GM23338 (cell line): ENCODE results near the gene TMEM170B. TPM values are rescaled to one million over a fixed set of nuclear protein-coding genes. Genes with fewer than 3 reads are reported as not detected.

Experiments
- CREB1 ChIP-seq: fragments of 250-450 bp; sonication (Bioruptor Pico); IDR thresholded peaks from 2 replicates; pipeline ENCODE4 v1.5.0; 2020; ENCODE audit warnings: low read depth, mild to moderate bottlenecking, moderate library complexity
- EZH2 ChIP-seq: fragments of 200-600 bp; sonication (generic); IDR thresholded peaks from one replicate; pipeline ENCODE4 v1.8.0; 2017; ENCODE audit warnings: antibody characterized with exemption, mild to moderate bottlenecking, low read depth; ENCODE audit not compliant: unreplicated experiment
- EZH2phosphoT487 ChIP-seq: fragments of 200-600 bp; sonication (generic); IDR thresholded peaks from one replicate; pipeline ENCODE4 v1.8.1; 2018; ENCODE audit warnings: antibody characterized with exemption; ENCODE audit not compliant: unreplicated experiment
- JUNB ChIP-seq: IDR thresholded peaks from one replicate; pipeline ENCODE4 v1.6.1; 2016; ENCODE audit warnings: antibody characterized with exemption; ENCODE audit not compliant: unreplicated experiment
- NANOG ChIP-seq: IDR thresholded peaks from 2 replicates; pipeline ENCODE4 v1.6.1; 2016; ENCODE audit warnings: antibody characterized with exemption, borderline replicate concordance
- STAT1 ChIP-seq: IDR thresholded peaks from one replicate; pipeline ENCODE4 v1.6.1; 2016; ENCODE audit warnings: antibody characterized with exemption; ENCODE audit not compliant: unreplicated experiment
- ZNF114 ChIP-seq: fragments of 250-450 bp; sonication (Bioruptor Pico); IDR thresholded peaks from 2 replicates; pipeline ENCODE4 v1.5.0; 2020; ENCODE audit warnings: mild to moderate bottlenecking, moderate library complexity
- ZNF331 ChIP-seq: fragments of 250-450 bp; sonication (Bioruptor Pico); IDR thresholded peaks from 2 replicates; pipeline ENCODE4 v1.5.0; 2020; ENCODE audit warnings: low read depth, mild to moderate bottlenecking, moderate library complexity
- polyA plus RNA-seq: library from polyadenylated mRNA; unstranded; fragments of >200 nt; fragmentation: Nextera tagmentation; extraction: Ambion mirVana; gene quantifications from 2 replicates; pipeline ENCODE4 v1.2.1, GENCODE V29; 2016
- total RNA-seq: library from RNA; depleted of rRNA; stranded (reverse); fragments of >200 nt; shearing (Covaris generic); gene quantifications from 2 replicates; pipeline ENCODE4 v1.2.3, GENCODE V29; 2014
- TF ChIP-seq, protein P1 (sequence below): fragments of 250-450 bp; sonication (Bioruptor Pico); IDR thresholded peaks from 2 replicates; pipeline ENCODE4 v1.5.0; 2020; ENCODE audit warnings: mild to moderate bottlenecking, moderate library complexity
- TF ChIP-seq, protein P2 (sequence below): IDR thresholded peaks from one replicate; pipeline ENCODE4 v1.6.1; 2018; ENCODE audit warnings: antibody characterized with exemption; ENCODE audit not compliant: unreplicated experiment

The TMEM170B gene
- total and polyA plus RNA-seq, 2 experiments from 2014 or later = 2.0 to 6.9 TPM

DNA sequence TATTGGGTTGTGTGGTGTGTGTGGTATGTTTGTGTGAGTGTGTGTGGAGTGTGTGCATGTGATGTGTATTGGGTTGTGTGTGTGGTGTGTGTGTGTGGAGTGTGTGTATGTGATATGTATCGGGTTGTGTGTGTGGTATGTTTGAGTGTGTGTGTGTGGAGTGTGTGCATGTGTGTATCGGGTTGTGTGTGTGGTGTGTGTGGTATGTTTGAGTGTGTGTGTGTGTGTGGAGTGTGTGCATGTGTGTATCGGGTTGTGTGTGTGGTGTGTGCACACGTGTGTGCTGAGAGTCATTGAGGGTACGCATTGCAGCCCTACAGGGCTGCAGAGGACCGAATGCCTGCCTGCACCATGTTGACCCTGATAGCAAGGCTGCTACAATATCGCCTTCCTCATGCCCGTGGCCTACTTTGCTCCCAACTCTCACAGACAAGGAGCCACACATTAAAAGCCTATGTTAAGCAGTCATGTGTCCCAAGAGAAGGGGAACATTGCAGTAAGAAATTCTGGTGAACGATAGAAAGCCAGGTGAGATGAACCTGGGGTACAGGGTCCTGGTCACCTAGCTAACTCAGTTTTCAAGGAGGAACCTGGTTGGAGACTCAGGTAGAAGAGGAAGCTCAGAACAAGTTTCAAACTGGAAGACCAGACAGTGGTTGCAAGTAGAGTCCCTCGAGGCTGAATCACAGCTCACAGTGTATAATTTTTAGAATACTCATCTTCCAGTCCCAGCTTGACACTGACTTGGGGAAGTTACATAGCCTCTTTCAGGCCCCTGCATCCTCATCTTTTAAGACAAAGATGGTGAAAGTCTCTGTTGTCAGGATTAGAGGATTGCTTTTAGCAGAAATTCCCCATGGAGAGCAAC is 45.7 kb upstream of the TMEM170B start (continued):
- TF ChIP-seq, protein P1, sequence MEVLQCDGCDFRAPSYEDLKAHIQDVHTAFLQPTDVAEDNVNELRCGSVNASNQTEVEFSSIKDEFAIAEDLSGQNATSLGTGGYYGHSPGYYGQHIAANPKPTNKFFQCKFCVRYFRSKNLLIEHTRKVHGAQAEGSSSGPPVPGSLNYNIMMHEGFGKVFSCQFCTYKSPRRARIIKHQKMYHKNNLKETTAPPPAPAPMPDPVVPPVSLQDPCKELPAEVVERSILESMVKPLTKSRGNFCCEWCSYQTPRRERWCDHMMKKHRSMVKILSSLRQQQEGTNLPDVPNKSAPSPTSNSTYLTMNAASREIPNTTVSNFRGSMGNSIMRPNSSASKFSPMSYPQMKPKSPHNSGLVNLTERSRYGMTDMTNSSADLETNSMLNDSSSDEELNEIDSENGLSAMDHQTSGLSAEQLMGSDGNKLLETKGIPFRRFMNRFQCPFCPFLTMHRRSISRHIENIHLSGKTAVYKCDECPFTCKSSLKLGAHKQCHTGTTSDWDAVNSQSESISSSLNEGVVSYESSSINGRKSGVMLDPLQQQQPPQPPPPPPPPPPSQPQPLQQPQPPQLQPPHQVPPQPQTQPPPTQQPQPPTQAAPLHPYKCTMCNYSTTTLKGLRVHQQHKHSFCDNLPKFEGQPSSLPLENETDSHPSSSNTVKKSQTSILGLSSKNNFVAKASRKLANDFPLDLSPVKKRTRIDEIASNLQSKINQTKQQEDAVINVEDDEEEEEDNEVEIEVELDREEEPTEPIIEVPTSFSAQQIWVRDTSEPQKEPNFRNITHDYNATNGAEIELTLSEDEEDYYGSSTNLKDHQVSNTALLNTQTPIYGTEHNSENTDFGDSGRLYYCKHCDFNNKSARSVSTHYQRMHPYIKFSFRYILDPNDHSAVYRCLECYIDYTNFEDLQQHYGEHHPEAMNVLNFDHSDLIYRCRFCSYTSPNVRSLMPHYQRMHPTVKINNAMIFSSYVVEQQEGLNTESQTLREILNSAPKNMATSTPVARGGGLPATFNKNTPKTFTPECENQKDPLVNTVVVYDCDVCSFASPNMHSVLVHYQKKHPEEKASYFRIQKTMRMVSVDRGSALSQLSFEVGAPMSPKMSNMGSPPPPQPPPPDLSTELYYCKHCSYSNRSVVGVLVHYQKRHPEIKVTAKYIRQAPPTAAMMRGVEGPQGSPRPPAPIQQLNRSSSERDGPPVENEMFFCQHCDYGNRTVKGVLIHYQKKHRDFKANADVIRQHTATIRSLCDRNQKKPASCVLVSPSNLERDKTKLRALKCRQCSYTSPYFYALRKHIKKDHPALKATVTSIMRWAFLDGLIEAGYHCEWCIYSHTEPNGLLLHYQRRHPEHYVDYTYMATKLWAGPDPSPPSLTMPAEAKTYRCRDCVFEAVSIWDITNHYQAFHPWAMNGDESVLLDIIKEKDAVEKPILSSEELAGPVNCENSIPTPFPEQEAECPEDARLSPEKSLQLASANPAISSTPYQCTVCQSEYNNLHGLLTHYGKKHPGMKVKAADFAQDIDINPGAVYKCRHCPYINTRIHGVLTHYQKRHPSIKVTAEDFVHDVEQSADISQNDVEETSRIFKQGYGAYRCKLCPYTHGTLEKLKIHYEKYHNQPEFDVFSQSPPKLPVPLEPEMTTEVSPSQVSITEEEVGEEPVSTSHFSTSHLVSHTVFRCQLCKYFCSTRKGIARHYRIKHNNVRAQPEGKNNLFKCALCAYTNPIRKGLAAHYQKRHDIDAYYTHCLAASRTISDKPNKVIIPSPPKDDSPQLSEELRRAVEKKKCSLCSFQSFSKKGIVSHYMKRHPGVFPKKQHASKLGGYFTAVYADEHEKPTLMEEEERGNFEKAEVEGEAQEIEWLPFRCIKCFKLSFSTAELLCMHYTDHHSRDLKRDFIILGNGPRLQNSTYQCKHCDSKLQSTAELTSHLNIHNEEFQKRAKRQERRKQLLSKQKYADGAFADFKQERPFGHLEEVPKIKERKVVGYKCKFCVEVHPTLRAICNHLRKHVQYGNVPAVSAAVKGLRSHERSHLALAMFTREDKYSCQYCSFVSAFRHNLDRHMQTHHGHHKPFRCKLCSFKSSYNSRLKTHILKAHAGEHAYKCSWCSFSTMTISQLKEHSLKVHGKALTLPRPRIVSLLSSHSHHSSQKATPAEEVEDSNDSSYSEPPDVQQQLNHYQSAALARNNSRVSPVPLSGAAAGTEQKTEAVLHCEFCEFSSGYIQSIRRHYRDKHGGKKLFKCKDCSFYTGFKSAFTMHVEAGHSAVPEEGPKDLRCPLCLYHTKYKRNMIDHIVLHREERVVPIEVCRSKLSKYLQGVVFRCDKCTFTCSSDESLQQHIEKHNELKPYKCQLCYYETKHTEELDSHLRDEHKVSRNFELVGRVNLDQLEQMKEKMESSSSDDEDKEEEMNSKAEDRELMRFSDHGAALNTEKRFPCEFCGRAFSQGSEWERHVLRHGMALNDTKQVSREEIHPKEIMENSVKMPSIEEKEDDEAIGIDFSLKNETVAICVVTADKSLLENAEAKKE (CRISPR knock-in tag) = no peak
- no peak for TF ChIP-seq JUNB
- no peak for TF ChIP-seq STAT1
- TF ChIP-seq CREB1 (CRISPR knock-in tag) = no peak
- TF ChIP-seq, protein P2, sequence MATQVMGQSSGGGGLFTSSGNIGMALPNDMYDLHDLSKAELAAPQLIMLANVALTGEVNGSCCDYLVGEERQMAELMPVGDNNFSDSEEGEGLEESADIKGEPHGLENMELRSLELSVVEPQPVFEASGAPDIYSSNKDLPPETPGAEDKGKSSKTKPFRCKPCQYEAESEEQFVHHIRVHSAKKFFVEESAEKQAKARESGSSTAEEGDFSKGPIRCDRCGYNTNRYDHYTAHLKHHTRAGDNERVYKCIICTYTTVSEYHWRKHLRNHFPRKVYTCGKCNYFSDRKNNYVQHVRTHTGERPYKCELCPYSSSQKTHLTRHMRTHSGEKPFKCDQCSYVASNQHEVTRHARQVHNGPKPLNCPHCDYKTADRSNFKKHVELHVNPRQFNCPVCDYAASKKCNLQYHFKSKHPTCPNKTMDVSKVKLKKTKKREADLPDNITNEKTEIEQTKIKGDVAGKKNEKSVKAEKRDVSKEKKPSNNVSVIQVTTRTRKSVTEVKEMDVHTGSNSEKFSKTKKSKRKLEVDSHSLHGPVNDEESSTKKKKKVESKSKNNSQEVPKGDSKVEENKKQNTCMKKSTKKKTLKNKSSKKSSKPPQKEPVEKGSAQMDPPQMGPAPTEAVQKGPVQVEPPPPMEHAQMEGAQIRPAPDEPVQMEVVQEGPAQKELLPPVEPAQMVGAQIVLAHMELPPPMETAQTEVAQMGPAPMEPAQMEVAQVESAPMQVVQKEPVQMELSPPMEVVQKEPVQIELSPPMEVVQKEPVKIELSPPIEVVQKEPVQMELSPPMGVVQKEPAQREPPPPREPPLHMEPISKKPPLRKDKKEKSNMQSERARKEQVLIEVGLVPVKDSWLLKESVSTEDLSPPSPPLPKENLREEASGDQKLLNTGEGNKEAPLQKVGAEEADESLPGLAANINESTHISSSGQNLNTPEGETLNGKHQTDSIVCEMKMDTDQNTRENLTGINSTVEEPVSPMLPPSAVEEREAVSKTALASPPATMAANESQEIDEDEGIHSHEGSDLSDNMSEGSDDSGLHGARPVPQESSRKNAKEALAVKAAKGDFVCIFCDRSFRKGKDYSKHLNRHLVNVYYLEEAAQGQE = no peak
- no peak for TF ChIP-seq NANOG
- no peak for TF ChIP-seq EZH2
- TF ChIP-seq EZH2phosphoT487 = no peak
- no peak for TF ChIP-seq ZNF331 (CRISPR knock-in tag)
- TF ChIP-seq ZNF114 = no peak
